Ovary (tissue), 9 donors: ENCODE results near the gene CLIC4. TPM values are rescaled to one million over a fixed set of nuclear protein-coding genes. Genes with fewer than 3 reads are reported as not detected.

Source experiments
- DNase-seq, 5 donors: peaks; one replicate each; pipeline ENCODE4 v3.0.0-alpha.2; 2019 to 2020
- H3K27ac ChIP-seq, 2 donors: fragments of 200-600 bp; one replicate each; pipeline versions ENCODE4 v1.5.1 to v1.8.0; 2019 to 2022
- H3K27me3 ChIP-seq: fragments of 200-600 bp; one replicate; pipeline ENCODE4 v1.8.0; 2022
- H3K36me3 ChIP-seq: fragments of 200-600 bp; sonication (generic); one replicate; pipeline ENCODE4 v1.5.1; 2019
- H3K4me1 ChIP-seq: one replicate; pipeline ENCODE4 v1.8.1; 2013; ENCODE audit warnings: mild to moderate bottlenecking, moderate library complexity; ENCODE audit not compliant: insufficient read depth
- H3K4me3 ChIP-seq: fragments of 200-600 bp; sonication (generic); one replicate; pipeline ENCODE4 v1.5.1; 2017
- H3K9me3 ChIP-seq, 2 donors: fragments of 200-600 bp in 1 of 2; sonication (generic) in 1 of 2; one replicate each; pipeline versions ENCODE4 v1.5.1 to v1.8.1; 2013 to 2019; ENCODE audit warnings: mild to moderate bottlenecking in 1 of 2, moderate library complexity in 1 of 2
- EP300 ChIP-seq: sonication (generic); formaldehyde crosslinking; IDR thresholded peaks from one replicate; pipeline ENCODE4 v1.6.1; 2017; ENCODE audit warnings: antibody characterized with exemption
- POLR2A ChIP-seq: fragments of 450-650 bp; IDR thresholded peaks from one replicate; pipeline ENCODE4 v1.6.1; 2017; ENCODE audit warnings: antibody characterized with exemption, mild to moderate bottlenecking, moderate library complexity
- WGBS, 3 donors: extraction: QIAGEN DNeasy Blood & Tissue Kit in 1 of 3; methylation state at CpG; one replicate each; pipeline versions ENCODE4 v1.1.5 to v1.1.7; 2013 to 2017; 5-methylcytosine and 5-hydroxymethylcytosine counted together
- intact Hi-C, 4 donors: fragments of 100-400 bp; cut with DNase I; formaldehyde crosslinking; loops; one replicate each; pipeline versions ENCODE4 v1.11.0 to v1.15.1; 2022 to 2023
- polyA plus RNA-seq, 2 donors: library from polyadenylated mRNA; stranded (reverse); fragments of 200-250 nt in 1 of 2; fragments of 350-450 nt in 1 of 2; fragmentation: Illumina TruSeq in 1 of 2; extraction: RNeasy Lipid Tissue Mini Kit (QIAGEN cat#74804) in 1 of 2; gene quantifications; one replicate each; pipeline ENCODE4 v1.2.3, GENCODE V29; 2013 to 2014
- total RNA-seq, 7 donors: library from RNA; depleted of rRNA in 2 of 7; stranded (reverse); fragments of >200 nt in 2 of 7; fragmentation: NEBNext Ultra II Directional in 3 of 7; extraction: Animal tissue kit (Norgen Biotek cat#: 25700) in 3 of 7; gene quantifications; one replicate each; pipeline versions ENCODE4 v1.1.0 to v1.2.4, GENCODE V29; 2016 to 2023
- TF ChIP-seq, protein P1 (sequence below), 3 donors: fragments of 450-650 bp in 2 of 3; fragments of 200-600 bp in 1 of 3; IDR thresholded peaks; one replicate each; pipeline versions ENCODE4 v1.5.1 to v1.8.0; 2016 to 2022; ENCODE audit warnings: antibody characterized with exemption in 3 of 3, mild to moderate bottlenecking in 1 of 3
- donor health status: DM: no; HTN: no; CAD: no; lungs with moderate emphysema.
- donor health status: DM: no; HTN: no; CAD: no.
- donor health status: Bipolar disorder and iron deficiency.
- donor health status: DM: yes; HTN: yes; CAD: no.
- donor health status: DM: no; HTN: no; CAD: no.
- donor health status: DM: yes; HTN: yes; CAD: no.

Gene CLIC4
- total and polyA plus RNA-seq, 9 donors, result 53.6 to 209 (median 125) TPM

GRCh38 chr1:24768873-24769605 lies 23.8 kb downstream of the CLIC4 start:
- Histone ChIP-seq H3K9me3 (no peaks in the 10 kb centered on the region), H3K4me1 (peaks cover 1% of the 10 kb centered on the region), H3K27me3 (no peaks in the 10 kb centered on the region), H3K4me3 (no peak overlapping the region), H3K36me3 (no peaks in the 10 kb centered on the region), H3K27ac (peak overlapping the region in 1 of 2 donors; percentile 69)
- intact Hi-C loops, result loop anchor here in 1 of 4 donors (10.0 kb wide), 1 partner anchor 46 kb away; no protein-coding TSS in a partner anchor
- no peak for DNase-seq
- TF ChIP-seq POLR2A (no peak), EP300 (no peak)
- TF ChIP-seq, protein P1, sequence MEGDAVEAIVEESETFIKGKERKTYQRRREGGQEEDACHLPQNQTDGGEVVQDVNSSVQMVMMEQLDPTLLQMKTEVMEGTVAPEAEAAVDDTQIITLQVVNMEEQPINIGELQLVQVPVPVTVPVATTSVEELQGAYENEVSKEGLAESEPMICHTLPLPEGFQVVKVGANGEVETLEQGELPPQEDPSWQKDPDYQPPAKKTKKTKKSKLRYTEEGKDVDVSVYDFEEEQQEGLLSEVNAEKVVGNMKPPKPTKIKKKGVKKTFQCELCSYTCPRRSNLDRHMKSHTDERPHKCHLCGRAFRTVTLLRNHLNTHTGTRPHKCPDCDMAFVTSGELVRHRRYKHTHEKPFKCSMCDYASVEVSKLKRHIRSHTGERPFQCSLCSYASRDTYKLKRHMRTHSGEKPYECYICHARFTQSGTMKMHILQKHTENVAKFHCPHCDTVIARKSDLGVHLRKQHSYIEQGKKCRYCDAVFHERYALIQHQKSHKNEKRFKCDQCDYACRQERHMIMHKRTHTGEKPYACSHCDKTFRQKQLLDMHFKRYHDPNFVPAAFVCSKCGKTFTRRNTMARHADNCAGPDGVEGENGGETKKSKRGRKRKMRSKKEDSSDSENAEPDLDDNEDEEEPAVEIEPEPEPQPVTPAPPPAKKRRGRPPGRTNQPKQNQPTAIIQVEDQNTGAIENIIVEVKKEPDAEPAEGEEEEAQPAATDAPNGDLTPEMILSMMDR (IDR thresholded peaks at IDR 0.05), result no peak
- 55 to 62% (median 59%) methylated on average over 4 of the region's 4 CpGs for WGBS, 3 donors

DNA sequence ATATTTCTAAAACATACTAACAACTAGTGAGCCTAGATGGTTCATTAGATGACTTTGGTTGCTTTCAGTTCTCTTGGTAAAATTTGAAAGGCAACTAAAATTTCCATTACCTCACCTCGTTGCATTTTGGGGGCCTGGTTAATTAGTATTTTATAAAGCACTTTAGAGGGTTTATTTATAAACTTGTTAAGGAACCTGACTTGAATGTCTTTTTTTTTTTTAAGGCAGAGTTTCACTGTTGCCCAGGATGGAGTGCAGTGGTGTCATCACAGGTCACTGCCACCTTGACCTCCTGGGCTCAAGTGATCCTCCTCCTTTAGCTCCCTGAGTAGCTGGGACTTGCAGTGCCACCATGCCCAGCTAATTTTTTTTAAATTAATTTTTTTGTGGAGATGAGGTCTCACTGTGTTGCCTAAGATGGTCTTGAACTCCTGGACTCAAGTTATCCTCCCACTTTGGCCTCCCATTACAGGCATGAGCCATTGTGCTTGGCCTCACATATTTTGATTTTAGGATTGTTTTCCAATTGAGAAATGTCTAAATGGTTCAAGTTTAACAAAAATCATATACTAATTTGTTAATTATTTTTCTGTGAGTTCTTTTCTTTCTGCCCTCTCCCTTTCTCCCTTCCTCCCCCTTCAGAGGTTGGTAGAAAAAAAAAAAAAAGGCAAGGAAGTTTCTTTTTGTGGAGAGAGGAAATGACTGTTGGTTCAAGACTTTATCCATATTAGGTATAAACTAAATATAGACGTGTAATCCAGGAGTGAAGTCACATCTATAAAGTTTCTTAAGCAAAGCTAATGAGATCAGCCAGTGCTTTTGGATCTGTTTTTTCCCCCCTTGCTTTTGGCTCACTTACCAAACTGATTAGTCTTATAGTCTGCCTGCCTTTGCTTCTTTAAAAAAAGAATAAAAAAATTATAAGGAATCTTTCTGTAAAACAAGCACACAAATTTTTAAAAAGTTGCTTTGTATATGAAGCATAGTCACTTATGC lies 24.7 kb downstream of the CLIC4 start:
- H3K4me3 ChIP-seq, result no peak overlapping the region
- peaks cover 1% of the 10 kb centered on the region for H3K4me1 ChIP-seq
- no peak for DNase-seq
- H3K9me3 ChIP-seq, result no peaks in the 10 kb centered on the region
- H3K27ac ChIP-seq, result peak overlapping the region; percentile 57 to 69
- intact Hi-C loops, result loop anchor here in 1 of 4 donors (10.0 kb wide), 1 partner anchor 45 kb away; no protein-coding TSS in a partner anchor
- no peaks in the 10 kb centered on the region for H3K36me3 ChIP-seq
- no peaks in the 10 kb centered on the region for H3K27me3 ChIP-seq
- WGBS, 3 donors, result 8 to 11% (median 10%) methylated on average over 2 of the region's 2 CpGs
- TF ChIP-seq POLR2A (no peak), EP300 (no peak)

- Histone ChIP-seq H3K4me1 (peaks cover 2% of the 10 kb centered on the region), H3K27me3 (no peaks in the 10 kb centered on the region), H3K27ac (peak overlapping the region; percentile 57 to 69), H3K9me3 (no peaks in the 10 kb centered on the region), H3K36me3 (no peaks in the 10 kb centered on the region), H3K4me3 (no peak overlapping the region)
- DNase-seq, result no peak
- intact Hi-C loops, result no loop called here
- 26 to 29% (median 29%) methylated on average over 5 of the region's 5 CpGs for WGBS, 3 donors
- TF ChIP-seq EP300 (no peak), POLR2A (no peak)
- TF ChIP-seq, protein P1 (IDR thresholded peaks at IDR 0.05), result no peak
Measured at GRCh38 chr1:24770881-24771280, 25.6 kb downstream of the CLIC4 start.

- Histone ChIP-seq H3K9me3 (no peaks in the 10 kb centered on the region), H3K27me3 (no peaks in the 10 kb centered on the region), H3K36me3 (no peaks in the 10 kb centered on the region), H3K4me1 (peaks cover 3% of the 10 kb centered on the region), H3K4me3 (no peak overlapping the region), H3K27ac (peak overlapping the region in 1 of 2 donors; percentile 69)
- TF ChIP-seq, protein P1 (IDR thresholded peaks at IDR 0.05), result no peak
- TF ChIP-seq EP300 (no peak), POLR2A (no peak)
- DNase-seq, result no peak
- intact Hi-C loops, result no loop called here
Measured at GRCh38 chr1:24771574-24771973, 26.3 kb downstream of the CLIC4 start.
